Mesendoderm (in vitro differentiated cells): ENCODE results near the gene SPTAN1.

ENCODE experiments used
- DNase-seq: peaks from one replicate; pipeline ENCODE4 v3.0.0; 2013
- H2AK5ac ChIP-seq: 2 replicates; pipeline ENCODE4 v1.6.1; 2013; ENCODE audit warnings: low read length, inconsistent platforms
- H2BK120ac ChIP-seq: 2 replicates; pipeline ENCODE4 v1.6.1; 2013; ENCODE audit warnings: low read depth, mild to moderate bottlenecking, low read length, moderate library complexity, mixed read lengths
- H2BK15ac ChIP-seq: replicated peaks from 2 replicates; pipeline ENCODE4 v1.6.1; 2013; ENCODE audit warnings: low read depth, mild to moderate bottlenecking, moderate library complexity
- H2BK5ac ChIP-seq: 2 replicates; pipeline ENCODE4 v1.6.1; 2013; ENCODE audit warnings: low read length, inconsistent platforms
- H3K18ac ChIP-seq: 2 replicates; pipeline ENCODE4 v1.6.1; 2013; ENCODE audit warnings: mild to moderate bottlenecking, low read length, mixed read lengths
- H3K23ac ChIP-seq: one replicate; pipeline ENCODE4 v1.6.1; 2013; ENCODE audit warnings: low read length
- H3K27ac ChIP-seq: 2 replicates; pipeline ENCODE4 v1.5.1; 2013; ENCODE audit warnings: low read depth, mild to moderate bottlenecking, inconsistent platforms, low read length, moderate library complexity
- H3K27me3 ChIP-seq: 2 replicates; pipeline ENCODE4 v1.6.1; 2013; ENCODE audit warnings: low read length, control low read depth, mild to moderate bottlenecking, inconsistent platforms; ENCODE audit not compliant: insufficient read depth, poor library complexity
- H3K36me3 ChIP-seq: 2 replicates; pipeline ENCODE4 v1.6.1; 2013; ENCODE audit warnings: low read length, inconsistent platforms; ENCODE audit not compliant: control insufficient read depth, insufficient read depth
- H3K4ac ChIP-seq: one replicate; pipeline ENCODE4 v1.6.1; 2013; ENCODE audit warnings: low read depth, mild to moderate bottlenecking, low read length, moderate library complexity
- H3K4me1 ChIP-seq: 2 replicates; pipeline ENCODE4 v1.6.1; 2013; ENCODE audit warnings: low read depth, low read length, inconsistent platforms; ENCODE audit not compliant: control insufficient read depth
- H3K4me2 ChIP-seq: 2 replicates; pipeline ENCODE4 v1.6.1; 2013; ENCODE audit warnings: low read length
- H3K4me3 ChIP-seq: 2 replicates; pipeline ENCODE4 v1.5.1; 2013; ENCODE audit warnings: mild to moderate bottlenecking, low read length
- H3K56ac ChIP-seq: one replicate; pipeline ENCODE4 v1.6.1; 2013; ENCODE audit warnings: low read length
- H3K79me1 ChIP-seq: 2 replicates; pipeline ENCODE4 v1.6.1; 2013; ENCODE audit warnings: low read length, inconsistent platforms
- H3K79me2 ChIP-seq: 2 replicates; pipeline ENCODE4 v1.6.1; 2013; ENCODE audit warnings: mild to moderate bottlenecking, low read length; ENCODE audit not compliant: control insufficient read depth, insufficient read depth
- H3K9ac ChIP-seq: 2 replicates; pipeline ENCODE4 v1.6.1; 2013; ENCODE audit warnings: low read length, inconsistent platforms
- H4K5ac ChIP-seq: one replicate; pipeline ENCODE4 v1.6.1; 2013; ENCODE audit warnings: low read length
- H4K8ac ChIP-seq: one replicate; pipeline ENCODE4 v1.6.1; 2013; ENCODE audit warnings: low read depth, mild to moderate bottlenecking, control low read depth, low read length, moderate library complexity
- WGBS: extraction: QIAGEN DNeasy Blood & Tissue Kit; methylation state at CpG from one replicate; pipeline ENCODE4 v1.1.7; 2013; ENCODE audit warnings: low lambda C conversion rate, missing lambda C conversion rate; ENCODE audit not compliant: insufficient coverage; ENCODE audit errors: extremely low coverage; 5-methylcytosine and 5-hydroxymethylcytosine counted together

The SPTAN1 gene

GRCh38 chr9:128633601-128634000 is 81.2 kb downstream of the SPTAN1 start:
- DNase-seq, result no peak
- no CpG with 5 or more reads among the region's 11 CpGs for WGBS
- Histone ChIP-seq H3K4me1 (no peaks in the 10 kb centered on the region), H3K56ac (no peak overlapping the region), H3K18ac (no peak overlapping the region), H3K23ac (no peak overlapping the region), H3K36me3 (peaks cover 15% of the 10 kb centered on the region), H2BK5ac (no peak overlapping the region), H3K27ac (no peak overlapping the region), H4K8ac (no peak overlapping the region), H3K4me2 (no peak overlapping the region), H3K4ac (no peak overlapping the region), H2BK120ac (no peak overlapping the region), H2AK5ac (no peak overlapping the region), H3K79me1 (no peaks in the 10 kb centered on the region), H3K79me2 (no peaks in the 10 kb centered on the region), H3K9ac (no peak overlapping the region), H4K5ac (no peak overlapping the region), H3K4me3 (no peak overlapping the region), H3K27me3 (no peaks in the 10 kb centered on the region), H2BK15ac (no peak overlapping the region)

DNA sequence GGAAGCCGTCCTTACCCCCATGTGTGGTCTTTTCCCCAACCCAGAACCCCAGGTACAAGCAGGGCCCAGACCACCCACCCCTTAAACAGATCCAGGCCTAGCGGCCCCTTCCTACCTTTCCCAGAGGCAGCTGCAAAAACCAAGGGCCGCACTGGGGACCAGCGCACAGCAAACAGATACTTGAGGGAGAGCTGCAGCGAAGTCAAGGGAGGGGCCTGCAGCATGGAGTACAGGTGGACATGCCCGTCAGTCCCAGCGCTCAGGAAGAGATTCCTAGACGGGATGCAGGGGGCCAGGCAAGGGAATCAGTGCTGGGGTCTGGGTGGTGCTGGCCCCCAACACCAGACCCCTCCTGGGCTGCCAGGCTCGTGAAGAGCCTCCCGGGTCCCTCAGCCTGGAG is 81.7 kb downstream of the SPTAN1 start:
- Histone ChIP-seq H3K27me3 (no peaks in the 10 kb centered on the region), H3K23ac (no peak overlapping the region), H3K18ac (no peak overlapping the region), H3K79me1 (no peaks in the 10 kb centered on the region), H2AK5ac (no peak overlapping the region), H3K4me1 (no peaks in the 10 kb centered on the region), H4K5ac (no peak overlapping the region), H2BK120ac (no peak overlapping the region), H3K9ac (no peak overlapping the region), H3K79me2 (no peaks in the 10 kb centered on the region), H3K4ac (no peak overlapping the region), H3K4me3 (no peak overlapping the region), H3K4me2 (no peak overlapping the region), H2BK15ac (no peak overlapping the region), H4K8ac (no peak overlapping the region), H3K36me3 (peaks cover 17% of the 10 kb centered on the region), H3K27ac (no peak overlapping the region), H2BK5ac (no peak overlapping the region), H3K56ac (no peak overlapping the region)
- no peak for DNase-seq
- no CpG with 5 or more reads among the region's 10 CpGs for whole genome bisulfite sequencing

GRCh38 chr9:128634651-128635262 is 82.4 kb downstream of the SPTAN1 start:
- Histone ChIP-seq H4K5ac (no peak overlapping the region), H2AK5ac (no peak overlapping the region), H2BK120ac (no peak overlapping the region), H3K27ac (no peak overlapping the region), H2BK5ac (no peak overlapping the region), H3K27me3 (no peaks in the 10 kb centered on the region), H3K79me1 (no peaks in the 10 kb centered on the region), H3K4me3 (no peak overlapping the region), H2BK15ac (no peak overlapping the region), H3K23ac (no peak overlapping the region), H3K56ac (no peak overlapping the region), H4K8ac (no peak overlapping the region), H3K36me3 (peaks cover 16% of the 10 kb centered on the region), H3K4me2 (no peak overlapping the region), H3K9ac (no peak overlapping the region), H3K18ac (no peak overlapping the region), H3K79me2 (no peaks in the 10 kb centered on the region), H3K4me1 (no peaks in the 10 kb centered on the region), H3K4ac (no peak overlapping the region)
- DNase-seq, result no peak
- no CpG with 5 or more reads among the region's 26 CpGs for WGBS

DNA sequence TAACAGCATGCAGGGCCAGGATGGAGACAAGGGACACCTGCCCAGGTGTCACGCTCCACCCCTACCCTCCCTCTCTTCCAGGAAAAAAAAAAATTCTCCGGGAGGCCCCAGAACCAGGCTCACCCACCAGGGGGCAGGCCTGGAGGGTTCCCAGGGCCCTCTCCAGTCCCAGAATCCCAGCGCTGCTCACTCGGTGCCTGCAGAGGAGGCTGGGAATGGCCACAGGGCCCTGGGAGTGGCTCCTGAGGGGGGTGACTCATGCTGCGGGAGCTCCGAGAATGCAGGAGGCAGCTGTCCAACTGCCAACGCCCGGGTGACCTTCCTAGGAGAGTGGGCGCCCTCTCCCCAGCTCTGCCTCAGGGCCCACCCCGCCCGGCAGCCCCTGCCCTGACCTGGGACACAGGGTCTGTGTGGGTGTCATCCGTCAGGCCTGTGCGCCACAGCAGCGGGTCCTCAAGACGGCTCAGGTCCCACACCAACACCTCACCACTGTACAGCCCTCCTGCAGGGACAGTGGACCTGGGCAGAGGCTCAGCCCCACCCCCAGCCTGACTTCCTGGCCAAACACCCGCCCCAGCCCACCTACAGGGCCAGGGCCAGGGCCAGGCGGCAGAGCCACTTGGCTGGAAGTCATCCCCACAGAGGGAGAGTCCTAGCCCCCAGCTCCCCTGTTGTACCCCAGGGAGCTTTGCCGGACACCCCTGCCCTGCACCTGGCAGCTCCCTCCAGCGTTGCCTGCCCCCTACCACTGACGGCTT is 83.1 kb downstream of the SPTAN1 start:
- no peak overlapping the region for H3K4ac ChIP-seq
- no CpG with 5 or more reads among the region's 20 CpGs for WGBS
- H3K79me2 ChIP-seq, result no peaks in the 10 kb centered on the region
- no peak overlapping the region for H4K5ac ChIP-seq
- peak overlapping the region; percentile 7 for H3K18ac ChIP-seq
- H2BK15ac ChIP-seq, result no peak overlapping the region
- H3K4me3 ChIP-seq, result no peak overlapping the region
- no peak overlapping the region for H4K8ac ChIP-seq
- no peak overlapping the region for H3K23ac ChIP-seq
- no peaks in the 10 kb centered on the region for H3K79me1 ChIP-seq
- H3K4me1 ChIP-seq, result no peaks in the 10 kb centered on the region
- no peak overlapping the region for H3K4me2 ChIP-seq
- peak overlapping the region; percentile 81 for H3K56ac ChIP-seq
- H3K9ac ChIP-seq, result peak overlapping the region; percentile 20
- peak; percentile 99 for DNase-seq
- H3K27ac ChIP-seq, result peak overlapping the region; percentile 6
- H2BK120ac ChIP-seq, result no peak overlapping the region
- H2AK5ac ChIP-seq, result no peak overlapping the region
- no peaks in the 10 kb centered on the region for H3K27me3 ChIP-seq
- no peak overlapping the region for H2BK5ac ChIP-seq
- H3K36me3 ChIP-seq, result peaks cover 13% of the 10 kb centered on the region

DNA sequence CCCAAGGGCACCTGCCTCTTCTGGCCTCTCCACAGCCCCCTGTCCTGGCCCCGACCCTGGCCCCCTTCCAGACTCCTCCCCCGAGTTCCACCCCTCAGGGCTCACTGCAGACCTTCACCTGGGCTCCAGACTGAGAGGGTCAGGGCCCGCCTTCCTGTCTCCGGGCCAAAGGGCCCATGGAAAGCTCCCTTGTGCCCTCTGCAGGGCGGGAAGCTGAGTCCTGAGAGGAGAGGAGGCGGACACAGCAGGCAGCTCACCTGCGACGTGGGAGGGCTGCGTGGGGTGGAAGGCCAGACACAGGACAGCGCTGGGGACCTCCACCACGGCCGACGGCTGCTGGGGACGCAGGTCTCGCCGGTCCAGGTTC is 83.6 kb downstream of the SPTAN1 start:
- no CpG with 5 or more reads among the region's 16 CpGs for WGBS
- Histone ChIP-seq H2BK120ac (no peak overlapping the region), H2AK5ac (no peak overlapping the region), H3K79me2 (no peaks in the 10 kb centered on the region), H3K27ac (peak overlapping the region; percentile 6), H3K9ac (peak overlapping the region; percentile 36), H4K8ac (no peak overlapping the region), H2BK5ac (no peak overlapping the region), H3K18ac (peak overlapping the region; percentile 7), H3K56ac (peak overlapping the region; percentile 81), H2BK15ac (no peak overlapping the region), H3K23ac (no peak overlapping the region), H3K27me3 (no peaks in the 10 kb centered on the region), H3K4me3 (no peak overlapping the region), H3K4me1 (no peaks in the 10 kb centered on the region), H4K5ac (no peak overlapping the region), H3K36me3 (peaks cover 14% of the 10 kb centered on the region), H3K4me2 (no peak overlapping the region), H3K79me1 (no peaks in the 10 kb centered on the region), H3K4ac (no peak overlapping the region)
- peak; percentile 91 for DNase-seq
